Stimulated activated CD8-positive, alpha-beta memory T cell treated with anti-CD3 and anti-CD28 coated beads, Interleukin-15, amount 100 ng/mL, for 24 hours (primary cell): Measurements from ENCODE around the gene TMC1.
"Not testable (repeated sequence)": the region's sequence is repeated elsewhere in the genome, so short reads cannot be mapped to it uniquely, and the experiment has no call there.

Experiments used
- DNase-seq: peaks from one replicate; pipeline ENCODE4 v3.0.0-alpha.2; 2020; ENCODE audit warnings: low read depth

The TMC1 gene

DNA sequence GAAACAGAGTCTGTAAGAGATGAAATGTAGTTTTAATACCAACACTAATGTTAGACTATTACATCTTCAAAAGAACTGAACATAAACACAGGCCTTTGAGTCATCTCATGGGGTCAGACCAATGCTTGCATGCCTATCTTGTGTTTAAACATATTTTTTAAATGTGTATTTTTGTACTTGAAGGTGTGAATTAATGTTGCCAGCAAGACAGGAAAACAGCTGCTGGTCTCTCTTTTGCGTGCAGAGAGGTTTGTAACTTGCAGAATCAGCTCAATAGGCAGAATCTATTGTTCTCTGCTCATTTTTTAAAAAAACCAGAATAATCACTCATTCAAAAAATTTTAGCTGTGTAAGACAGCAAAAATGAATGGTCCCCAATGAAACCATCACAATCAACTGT lies 251.3 kb downstream of the TMC1 start:
- DNase-seq: no peak

DNA sequence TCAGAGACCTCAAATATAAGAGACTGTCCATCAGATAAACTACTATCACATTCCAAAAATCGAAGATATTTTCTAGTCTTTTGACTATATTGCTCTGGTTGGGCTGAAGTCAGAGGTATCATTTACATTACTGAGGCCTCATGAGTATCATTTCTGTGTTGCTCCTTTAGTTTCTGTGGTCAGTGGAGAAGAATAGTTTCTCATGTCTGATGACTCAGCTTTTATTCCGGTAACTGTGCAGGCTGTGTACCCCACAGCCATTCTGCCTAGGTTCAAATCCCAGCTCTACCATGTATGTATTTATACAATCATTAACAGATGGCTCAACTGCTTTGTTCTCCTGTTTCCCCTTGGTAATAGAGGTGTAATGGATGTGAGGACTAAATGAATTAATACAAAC lies 252.2 kb downstream of the TMC1 start:
- DNase-seq: no peak

- no peak for DNase-seq
Measured at GRCh38 chr9:72775570-72775969, 254.2 kb downstream of the TMC1 start.

GRCh38 chr9:72779614-72780013 lies 258.2 kb downstream of the TMC1 start:
- DNase-seq: no peak

- DNase-seq: no peak
Measured at GRCh38 chr9:72786948-72787347, 265.5 kb downstream of the TMC1 start.

DNA sequence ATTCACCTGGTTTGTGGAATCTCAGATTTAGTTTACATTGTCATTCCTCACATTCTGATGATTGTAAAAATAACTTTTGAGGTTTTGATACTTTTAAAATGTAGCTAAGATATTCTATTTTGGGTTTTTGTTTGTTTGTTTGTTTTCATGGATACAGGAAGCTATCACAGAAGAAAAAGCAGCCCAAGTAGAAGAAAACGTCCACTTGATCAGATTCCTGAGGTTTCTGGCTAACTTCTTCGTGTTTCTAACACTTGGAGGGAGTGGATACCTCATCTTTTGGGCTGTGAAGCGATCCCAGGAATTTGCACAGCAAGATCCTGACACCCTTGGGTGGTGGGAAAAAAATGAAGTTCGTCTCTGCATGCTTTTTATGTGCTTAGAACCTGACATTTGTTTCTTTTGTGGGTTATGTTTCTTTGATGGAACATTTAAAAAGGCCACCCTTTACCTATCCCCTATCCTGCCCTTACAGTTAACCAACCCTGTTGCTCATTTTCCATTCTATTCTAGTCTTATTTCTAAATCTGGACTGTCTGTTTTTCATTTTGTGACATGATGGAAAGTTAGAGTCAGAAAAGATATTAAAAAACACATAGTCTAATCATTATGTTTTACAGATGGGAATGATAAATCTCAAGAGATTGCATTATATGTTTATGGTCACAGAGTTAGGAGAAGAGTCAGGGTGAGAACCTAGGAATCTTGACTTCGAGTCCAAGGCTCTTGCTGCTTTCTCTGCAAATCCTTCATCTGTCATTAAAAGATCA lies 267.7 kb downstream of the TMC1 start:
- DNase-seq: no peak

- DNase-seq: no peak
Measured at GRCh38 chr9:72789885-72790284, 268.5 kb downstream of the TMC1 start.

DNA sequence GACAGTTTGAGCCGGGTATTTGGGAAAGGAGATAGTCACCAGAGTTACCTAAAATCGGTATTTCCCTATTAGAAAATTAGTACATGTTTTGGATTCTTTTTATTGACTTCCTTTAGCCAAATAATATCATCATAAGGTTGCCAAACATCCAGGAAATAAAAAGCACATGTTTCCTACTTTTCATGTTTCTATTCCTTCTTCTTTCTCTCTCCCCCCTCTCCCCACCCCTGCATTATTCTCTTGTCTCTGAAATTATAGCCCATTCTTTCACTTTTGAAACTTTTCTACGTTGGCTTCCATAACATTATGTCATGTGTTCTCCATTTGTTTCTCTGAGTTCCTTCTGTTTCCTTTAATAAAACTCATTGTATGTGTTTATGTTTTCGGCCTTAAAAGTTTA lies 269.6 kb downstream of the TMC1 start:
- no peak for DNase-seq

DNA sequence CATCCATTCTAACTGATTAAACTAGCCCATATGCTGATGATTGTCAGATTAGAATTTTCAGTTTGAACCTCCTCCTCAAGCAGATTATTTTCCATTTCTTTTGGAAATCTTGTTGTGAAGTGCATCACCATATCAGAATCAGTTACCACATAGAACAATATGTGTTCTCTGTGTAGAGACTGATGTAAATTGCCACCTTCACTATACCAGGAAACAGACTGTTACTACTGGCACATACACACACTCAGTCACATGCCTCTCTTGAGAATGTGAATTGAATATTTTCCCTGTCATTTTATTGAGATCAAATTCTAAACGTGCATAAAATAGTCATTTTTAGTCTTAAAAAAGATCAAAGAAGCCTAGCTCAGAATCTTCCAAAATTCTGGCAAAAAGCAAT lies 270.0 kb downstream of the TMC1 start:
- no peak for DNase-seq

- DNase-seq: no peak
Measured at GRCh38 chr9:72794946-72795345, 273.5 kb downstream of the TMC1 start.

DNA sequence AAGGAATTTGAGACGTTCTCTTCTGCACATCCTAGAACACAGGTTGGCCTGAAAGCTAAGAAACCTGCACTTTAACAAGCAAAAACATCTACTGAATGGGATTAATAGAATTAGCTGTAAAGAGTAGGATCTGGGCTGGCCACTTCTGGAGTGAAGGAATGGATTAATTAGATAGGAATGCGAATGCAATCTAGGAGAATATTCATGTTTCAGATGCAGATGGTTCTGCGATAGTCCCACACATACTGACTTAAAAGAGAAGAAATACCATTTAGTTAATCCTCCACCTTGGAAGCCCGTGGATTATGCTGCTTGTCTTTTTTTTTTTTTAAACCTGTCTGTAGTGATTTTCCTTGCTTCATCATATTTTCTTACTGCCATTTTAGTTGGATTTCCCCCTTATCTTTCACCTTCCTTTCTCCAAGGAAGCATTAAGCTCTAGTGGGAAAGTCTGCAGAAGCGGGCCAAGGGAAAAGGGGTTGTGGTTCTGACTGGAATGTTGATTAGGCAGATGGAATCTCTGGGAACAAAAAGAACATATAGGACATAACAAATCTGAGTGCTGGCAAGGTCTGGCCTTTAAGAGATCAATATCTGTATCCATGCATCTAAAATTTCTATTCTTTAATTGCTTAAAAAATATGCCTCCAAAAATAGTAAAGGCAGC lies 279.1 kb downstream of the TMC1 start:
- DNase-seq: no peak

DNA sequence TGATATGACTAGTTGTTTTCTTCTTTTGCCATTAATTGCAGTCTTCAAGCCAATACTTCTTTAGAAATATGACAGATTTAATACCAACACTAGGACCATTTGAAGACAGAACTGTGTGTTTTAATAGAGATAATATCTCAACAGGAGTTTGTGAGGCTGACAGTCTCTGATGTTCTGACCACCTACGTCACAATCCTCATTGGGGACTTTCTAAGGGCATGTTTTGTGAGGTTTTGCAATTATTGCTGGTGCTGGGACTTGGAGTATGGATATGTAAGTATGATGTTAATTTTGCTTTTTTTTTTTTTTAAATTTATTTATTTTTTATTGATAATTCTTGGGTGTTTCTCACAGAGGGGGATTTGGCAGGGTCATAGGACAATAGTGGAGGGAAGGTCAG lies 283.8 kb downstream of the TMC1 start:
- no peak for DNase-seq

DNA sequence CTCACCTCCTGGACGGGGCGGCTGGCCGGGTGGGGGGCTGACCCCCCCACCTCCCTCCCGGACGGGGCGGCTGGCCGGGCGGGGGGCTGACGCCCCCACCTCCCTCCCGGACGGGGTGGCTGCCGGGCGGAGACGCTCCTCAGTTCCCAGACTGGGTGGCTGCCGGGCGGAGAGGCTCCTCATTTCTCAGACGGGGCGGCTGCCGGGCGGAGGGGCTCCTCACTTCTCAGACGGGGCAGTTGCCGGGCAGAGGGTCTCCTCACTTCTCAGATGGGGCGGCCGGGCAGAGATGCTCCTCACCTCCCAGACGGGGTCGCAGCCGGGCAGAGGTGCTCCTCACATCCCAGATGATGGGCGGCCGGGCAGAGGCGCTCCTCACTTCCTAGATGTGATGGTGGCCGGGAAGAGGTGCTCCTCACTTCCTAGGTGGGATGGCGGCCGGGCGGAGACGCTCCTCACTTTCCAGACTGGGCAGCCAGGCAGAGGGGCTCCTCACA lies 285.0 kb downstream of the TMC1 start:
- not testable (repeated sequence) for DNase-seq

- no peak for DNase-seq
Measured at GRCh38 chr9:72807765-72808445, 286.5 kb downstream of the TMC1 start.

DNA sequence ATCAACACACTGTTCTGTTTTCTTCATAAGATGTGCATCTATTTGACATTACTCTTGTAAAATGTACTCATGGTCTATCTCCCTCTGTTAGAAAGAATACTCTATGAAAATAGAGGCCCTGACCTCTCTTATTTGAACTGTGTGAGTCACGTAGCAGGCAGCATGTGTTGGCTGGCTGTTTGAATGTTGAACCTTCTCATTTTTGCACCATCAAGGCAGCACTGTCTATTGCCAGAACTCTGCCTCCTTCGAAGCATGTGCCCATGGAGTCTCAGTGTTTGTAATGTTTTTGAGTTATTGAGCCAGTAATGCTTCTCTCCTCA lies 287.0 kb downstream of the TMC1 start:
- no peak for DNase-seq

DNA sequence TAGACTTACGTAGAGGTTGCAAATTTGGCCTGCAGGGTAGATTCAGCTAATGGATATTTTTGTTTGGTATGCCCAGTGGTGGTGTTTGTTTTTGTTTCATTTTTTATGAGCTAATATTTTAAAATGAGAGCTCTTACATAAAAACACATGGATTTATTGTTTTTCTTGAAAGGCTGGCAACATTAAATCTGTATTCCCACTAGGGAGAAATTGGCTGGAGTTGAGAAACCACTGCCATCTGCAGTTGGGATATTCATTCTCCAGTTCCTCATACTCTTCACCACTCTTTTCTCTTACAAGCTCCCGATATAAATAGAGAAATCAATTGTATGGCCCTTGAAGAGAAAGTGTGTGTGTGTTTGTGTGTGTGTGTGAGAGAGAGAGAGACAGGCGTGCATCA lies 288.2 kb downstream of the TMC1 start:
- DNase-seq: no peak

DNA sequence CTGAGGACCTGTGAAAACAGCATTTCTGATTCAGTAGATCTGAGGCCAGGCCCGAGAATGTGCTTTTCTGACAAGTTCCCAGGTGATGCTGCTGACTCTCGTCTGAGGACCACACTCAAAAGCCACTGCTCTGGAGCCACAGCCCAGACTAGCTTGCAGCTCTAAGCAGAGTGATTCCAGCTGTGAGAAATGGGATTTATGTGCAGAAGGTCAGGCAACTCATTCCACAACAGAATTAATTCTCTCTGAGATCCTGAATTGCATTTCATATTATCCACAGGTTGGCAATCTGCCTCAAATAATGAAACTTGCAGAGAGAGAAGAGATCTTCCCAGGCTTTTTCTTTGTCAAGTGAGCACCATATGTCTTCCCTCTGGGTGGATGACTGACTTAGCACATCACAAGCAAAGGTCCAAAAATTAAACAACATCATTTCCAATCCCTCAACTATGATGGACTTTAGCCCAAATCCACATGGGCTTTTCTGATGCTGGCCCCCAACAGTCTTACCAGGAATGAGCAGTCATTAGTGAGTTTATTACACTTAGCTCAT lies 291.2 kb downstream of the TMC1 start:
- DNase-seq: no peak

GRCh38 chr9:72813544-72813943 lies 292.1 kb downstream of the TMC1 start:
- DNase-seq: no peak

DNA sequence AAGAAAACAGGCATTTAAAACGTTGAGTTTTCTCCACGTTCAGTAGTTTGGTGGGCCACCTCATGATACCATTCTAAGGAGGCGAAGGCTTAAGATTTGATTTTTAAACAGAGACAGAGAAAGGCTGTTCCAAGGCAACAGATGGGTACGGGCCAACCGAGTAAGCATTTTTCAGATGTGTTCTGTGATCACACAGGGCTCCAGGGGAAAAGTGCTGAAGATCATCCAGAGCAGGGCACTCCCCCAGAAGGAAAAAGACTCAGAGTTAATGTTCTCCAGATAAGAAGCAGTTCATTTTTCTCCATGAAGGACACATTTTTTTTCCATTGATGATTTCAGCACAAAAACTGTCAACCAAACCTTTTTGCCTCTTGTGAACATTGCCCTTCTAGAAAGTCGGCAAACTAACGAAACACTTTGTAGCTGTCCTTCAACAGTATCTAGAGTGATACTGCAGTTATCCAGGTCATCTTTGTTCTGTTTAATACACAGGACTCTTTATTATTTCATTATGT lies 292.7 kb downstream of the TMC1 start:
- DNase-seq: no peak

DNA sequence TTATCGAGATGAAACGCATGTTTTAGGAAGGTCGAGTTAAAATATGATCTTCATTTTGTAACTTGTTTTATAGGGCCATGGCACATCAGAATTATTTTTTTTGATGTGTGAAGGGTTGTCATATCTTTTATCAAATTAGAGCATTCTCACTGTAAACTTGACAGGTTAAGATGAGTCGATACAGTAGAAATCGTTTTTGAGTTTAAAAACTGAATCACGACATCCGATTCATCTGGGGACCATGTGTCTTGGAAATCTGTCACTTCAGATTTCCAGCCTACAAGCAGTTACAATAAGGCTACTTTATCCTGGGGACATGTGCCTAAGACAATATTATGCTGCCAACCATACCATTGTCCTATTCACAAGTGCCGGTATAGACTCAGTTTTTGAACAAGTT lies 295.3 kb downstream of the TMC1 start:
- no peak for DNase-seq

- no peak for DNase-seq
Measured at GRCh38 chr9:72817413-72817812, 296.0 kb downstream of the TMC1 start.

- no peak for DNase-seq
Measured at GRCh38 chr9:72818385-72818784, 297.0 kb downstream of the TMC1 start.

GRCh38 chr9:72823971-72824370 lies 302.6 kb downstream of the TMC1 start:
- no peak for DNase-seq
